ENCODE measurements around the gene TIMP2.
"Not testable (repeated sequence)": the region's sequence is repeated elsewhere in the genome, so short reads cannot be mapped to it uniquely, and the experiment has no call there.

TIMP2 gene, protein sequence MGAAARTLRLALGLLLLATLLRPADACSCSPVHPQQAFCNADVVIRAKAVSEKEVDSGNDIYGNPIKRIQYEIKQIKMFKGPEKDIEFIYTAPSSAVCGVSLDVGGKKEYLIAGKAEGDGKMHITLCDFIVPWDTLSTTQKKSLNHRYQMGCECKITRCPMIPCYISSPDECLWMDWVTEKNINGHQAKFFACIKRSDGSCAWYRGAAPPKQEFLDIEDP

GRCh38 chr17:78925234-78925633 is at the start of gene TIMP2:
TIMP2 (minus strand) TSS chr17:78925387; CDS start chr17:78925088, 299 bp downstream.
- DNase-seq (ENCODE audit: low read depth): peak; percentile 36

DNA sequence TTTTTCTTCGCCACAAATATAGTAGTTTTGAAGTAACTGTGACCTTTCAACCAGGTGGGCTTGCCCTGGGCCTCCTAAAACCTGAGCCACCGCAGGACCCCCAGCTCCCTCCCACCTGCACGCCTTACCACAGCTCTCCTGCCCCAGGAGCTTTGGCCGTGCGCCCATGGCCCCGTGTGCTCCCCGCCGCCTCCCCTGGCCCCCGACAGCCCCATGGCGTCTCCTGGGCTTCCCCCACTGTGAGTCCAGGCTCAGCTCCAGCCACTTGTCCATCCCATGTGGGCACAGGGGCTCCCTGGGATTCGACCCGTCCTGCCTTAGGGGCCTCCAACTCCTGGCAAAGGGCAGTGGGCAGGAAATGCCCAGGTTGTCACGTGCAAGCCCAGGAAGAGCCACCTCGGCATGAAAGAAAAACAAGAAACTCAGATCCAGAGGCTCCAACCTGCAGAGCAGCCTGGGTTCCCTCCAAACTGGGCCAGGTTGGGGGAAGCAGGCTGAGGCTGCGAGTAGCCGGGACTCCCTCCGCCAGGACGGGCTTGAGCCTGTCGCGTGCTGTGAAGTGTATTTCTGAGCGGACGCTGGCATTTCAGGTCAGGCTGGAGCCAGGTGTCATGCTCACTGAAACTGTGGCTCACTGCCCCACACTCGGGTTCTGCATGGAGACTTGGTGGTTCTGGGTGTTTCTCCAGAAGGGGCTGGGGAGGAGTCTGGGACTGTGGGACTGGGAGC is 48.8 kb upstream of the TIMP2 start:
- DNase-seq (ENCODE audit: low read depth): no peak

DNA sequence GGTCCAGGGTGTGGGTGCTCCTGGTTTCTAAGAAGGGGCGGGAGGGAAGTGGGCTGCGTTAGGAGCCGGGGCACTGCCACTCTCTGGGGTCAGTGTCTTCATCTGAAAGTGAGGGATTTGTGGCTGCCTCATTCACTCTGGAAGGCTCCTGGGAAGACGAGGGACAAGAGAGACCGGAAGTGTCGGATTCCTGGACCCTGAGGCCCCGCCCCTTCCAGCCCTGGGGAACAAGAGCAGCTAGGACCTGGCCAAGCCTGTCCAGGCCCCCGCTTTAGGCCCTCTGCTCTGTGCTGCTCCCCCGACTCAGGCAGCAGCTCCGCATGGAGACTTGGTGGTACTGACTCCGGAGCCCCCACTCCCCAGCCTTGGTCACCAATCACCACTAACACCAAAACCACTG is 48.0 kb upstream of the TIMP2 start:
- no peak for DNase-seq (ENCODE audit: low read depth)

GRCh38 chr17:78972507-78973105 is 47.4 kb upstream of the TIMP2 start:
- no peak for DNase-seq (ENCODE audit: low read depth)

- no peak for DNase-seq (ENCODE audit: low read depth)
Observed at GRCh38 chr17:78971756-78972506, 46.7 kb upstream of the TIMP2 start.

- peak; percentile 65 for DNase-seq (ENCODE audit: low read depth)
Observed at GRCh38 chr17:78970834-78971755, 45.9 kb upstream of the TIMP2 start.

GRCh38 chr17:78969865-78970264 is 44.7 kb upstream of the TIMP2 start:
- no peak for DNase-seq (ENCODE audit: low read depth)

GRCh38 chr17:78967782-78968362 is 42.7 kb upstream of the TIMP2 start:
- DNase-seq (ENCODE audit: low read depth): no peak

DNA sequence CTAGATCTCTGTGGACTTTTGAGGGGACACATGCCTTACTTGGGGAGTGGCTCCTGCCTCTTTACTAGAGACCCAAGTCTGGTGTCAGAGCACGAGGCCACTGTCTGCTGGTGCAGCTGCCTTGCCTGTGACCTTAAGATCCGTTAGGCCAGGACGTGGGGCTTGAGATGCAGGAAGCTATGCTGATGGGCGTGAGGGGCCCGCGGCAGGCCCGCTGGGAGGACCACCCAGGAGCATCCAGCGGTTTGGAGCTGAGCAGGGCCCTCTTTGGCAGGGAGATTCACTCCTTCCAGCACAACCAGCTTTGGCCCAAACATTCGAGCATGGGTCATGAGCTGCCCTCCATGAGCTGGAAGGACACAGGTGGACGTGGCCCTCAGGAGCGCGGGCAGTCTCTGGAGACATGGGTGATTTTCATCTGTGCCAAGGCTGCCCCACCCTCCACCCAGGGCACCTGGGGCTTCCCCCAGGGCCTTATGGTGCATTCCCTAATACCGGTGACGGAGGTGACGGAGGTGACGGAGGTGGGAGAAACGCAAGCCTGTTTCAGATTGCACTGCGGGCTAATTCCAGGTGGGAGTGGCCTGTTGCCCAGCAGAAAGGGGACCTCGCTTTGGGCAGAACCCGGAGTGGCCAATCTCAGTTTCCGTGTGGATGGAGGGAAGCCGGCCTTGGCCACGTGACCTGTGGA is 41.9 kb upstream of the TIMP2 start:
- no peak for DNase-seq (ENCODE audit: low read depth)

GRCh38 chr17:78966123-78966813 is 41.1 kb upstream of the TIMP2 start:
- DNase-seq (ENCODE audit: low read depth): no peak

DNA sequence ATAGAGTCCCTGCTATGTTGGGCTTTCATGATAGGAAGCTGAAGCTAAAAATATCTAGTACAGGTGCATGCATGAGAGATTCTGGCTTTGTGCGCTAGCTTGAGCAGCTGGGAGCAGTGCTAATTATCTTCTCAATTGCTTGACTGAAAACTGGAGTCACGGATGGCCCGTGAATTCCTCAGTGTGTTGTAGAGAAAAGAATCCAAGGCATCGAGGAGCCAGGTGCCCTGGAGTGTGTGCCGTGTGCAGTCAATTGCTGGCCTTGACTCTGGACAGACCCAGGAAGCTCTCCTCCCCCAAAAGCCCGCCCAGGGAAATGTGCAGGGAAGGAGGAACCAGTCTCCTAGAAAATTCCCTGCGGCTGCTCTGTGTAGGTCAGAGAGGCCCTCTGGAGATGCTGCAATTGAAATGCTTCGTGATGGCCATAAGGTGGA is 40.3 kb upstream of the TIMP2 start:
- DNase-seq (ENCODE audit: low read depth): no peak

GRCh38 chr17:78963378-78963777 is 38.2 kb upstream of the TIMP2 start:
- no peak for DNase-seq (ENCODE audit: low read depth)

- not testable (repeated sequence) for DNase-seq (ENCODE audit: low read depth)
Observed at GRCh38 chr17:78962984-78963348, 37.8 kb upstream of the TIMP2 start.

DNA sequence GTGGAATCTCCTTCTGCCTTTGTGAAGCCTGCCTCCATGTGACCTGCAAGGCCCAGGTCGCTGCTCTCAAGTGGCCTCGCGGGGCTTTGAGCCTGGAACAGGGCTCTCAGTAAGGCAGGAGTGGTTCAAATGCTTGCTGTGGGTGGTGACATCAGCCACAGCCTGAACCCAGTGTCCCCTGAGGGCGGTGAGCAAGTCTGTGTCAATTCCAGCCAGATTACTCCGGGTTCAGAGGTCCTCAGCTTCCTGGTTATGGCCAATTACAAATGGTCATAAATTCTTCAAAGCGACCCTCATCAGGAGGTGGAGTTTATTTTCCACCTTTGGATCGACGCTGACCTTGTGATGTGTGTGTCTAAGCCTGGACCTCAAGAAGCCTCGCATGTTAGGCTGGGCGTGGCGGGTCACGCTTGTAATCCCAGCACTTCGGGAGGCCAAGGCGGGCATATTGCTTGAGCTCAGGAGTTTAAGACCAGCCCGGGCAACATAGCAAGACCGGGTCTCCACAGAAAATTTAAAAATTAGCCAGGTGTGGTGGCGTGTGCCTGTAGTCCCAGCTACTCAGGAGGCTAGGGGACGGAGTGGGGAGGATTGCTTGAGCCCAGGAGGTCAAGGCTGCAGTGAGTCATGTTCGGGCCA is 37.3 kb upstream of the TIMP2 start:
- no peak for DNase-seq (ENCODE audit: low read depth)

DNA sequence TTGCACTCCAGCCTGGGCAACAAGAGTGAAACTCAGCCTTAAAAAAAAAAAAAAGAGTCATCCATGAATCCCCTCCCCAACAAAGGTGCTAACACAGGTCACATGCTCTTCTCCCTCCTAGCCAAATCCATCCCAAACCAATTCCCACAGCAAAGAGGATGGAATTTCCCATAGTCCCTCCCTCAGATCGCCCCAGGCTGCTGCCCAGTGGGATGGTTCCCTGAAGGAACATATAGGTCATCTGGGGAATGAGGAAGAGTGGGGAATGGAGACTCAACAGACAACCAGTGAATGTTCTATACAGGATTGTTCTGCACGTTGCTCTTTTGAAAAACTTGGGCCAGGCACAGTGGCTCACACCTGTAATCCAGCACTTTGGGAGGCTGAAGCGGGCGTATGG is 36.4 kb upstream of the TIMP2 start:
- no peak for DNase-seq (ENCODE audit: low read depth)

DNA sequence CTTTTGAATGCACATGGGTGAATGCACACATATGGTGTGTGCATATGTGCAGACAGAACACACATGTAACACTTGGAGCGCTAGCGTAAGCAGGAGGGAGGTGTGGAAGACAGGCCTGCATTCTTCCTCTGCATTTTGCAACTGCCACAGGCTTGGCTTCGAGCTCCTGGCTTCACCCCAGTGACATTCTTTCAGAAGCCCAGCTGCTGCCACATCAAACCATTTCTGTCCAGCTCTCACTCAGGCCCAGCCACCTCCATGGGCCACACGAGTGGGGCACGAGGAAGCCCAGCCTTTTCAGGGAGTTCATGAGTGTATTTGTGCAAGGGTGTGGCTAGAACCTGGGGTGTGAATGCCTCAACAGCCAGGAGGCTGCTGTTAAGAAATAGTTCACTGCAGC is 35.7 kb upstream of the TIMP2 start:
- no peak for DNase-seq (ENCODE audit: low read depth)

GRCh38 chr17:78959803-78960202 is 34.6 kb upstream of the TIMP2 start:
- no peak for DNase-seq (ENCODE audit: low read depth)

GRCh38 chr17:78958641-78959127 is 33.5 kb upstream of the TIMP2 start:
- DNase-seq (ENCODE audit: low read depth): no peak

DNA sequence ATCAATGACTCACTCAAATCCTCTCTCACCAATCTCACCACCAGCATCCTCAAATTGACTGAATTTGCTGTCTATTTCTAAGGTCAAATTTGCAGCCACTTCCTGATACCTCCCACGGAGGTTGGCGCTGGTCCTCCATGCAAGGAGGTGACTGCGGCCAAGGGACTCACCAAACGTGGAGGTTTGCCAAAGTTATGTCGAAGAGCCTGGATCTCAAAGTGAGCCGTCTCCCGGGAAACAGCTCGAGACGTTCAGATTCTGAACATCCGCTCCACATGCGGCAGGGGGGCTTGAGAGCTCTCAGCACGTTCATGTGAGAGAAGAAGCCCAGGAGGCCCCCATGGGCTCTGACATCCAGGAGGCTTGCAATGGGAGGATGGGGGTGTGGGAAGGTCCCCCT is 31.9 kb upstream of the TIMP2 start:
- no peak for DNase-seq (ENCODE audit: low read depth)
